ENCODE results near the gene DCTN1.
A peak's percentile ranks its signal among the peaks of the same experiment; 100 is the strongest.
"Not testable (repeated sequence)": the region's sequence is repeated elsewhere in the genome, so short reads cannot be mapped to it uniquely, and the experiment has no call there.

Gene DCTN1

DNA sequence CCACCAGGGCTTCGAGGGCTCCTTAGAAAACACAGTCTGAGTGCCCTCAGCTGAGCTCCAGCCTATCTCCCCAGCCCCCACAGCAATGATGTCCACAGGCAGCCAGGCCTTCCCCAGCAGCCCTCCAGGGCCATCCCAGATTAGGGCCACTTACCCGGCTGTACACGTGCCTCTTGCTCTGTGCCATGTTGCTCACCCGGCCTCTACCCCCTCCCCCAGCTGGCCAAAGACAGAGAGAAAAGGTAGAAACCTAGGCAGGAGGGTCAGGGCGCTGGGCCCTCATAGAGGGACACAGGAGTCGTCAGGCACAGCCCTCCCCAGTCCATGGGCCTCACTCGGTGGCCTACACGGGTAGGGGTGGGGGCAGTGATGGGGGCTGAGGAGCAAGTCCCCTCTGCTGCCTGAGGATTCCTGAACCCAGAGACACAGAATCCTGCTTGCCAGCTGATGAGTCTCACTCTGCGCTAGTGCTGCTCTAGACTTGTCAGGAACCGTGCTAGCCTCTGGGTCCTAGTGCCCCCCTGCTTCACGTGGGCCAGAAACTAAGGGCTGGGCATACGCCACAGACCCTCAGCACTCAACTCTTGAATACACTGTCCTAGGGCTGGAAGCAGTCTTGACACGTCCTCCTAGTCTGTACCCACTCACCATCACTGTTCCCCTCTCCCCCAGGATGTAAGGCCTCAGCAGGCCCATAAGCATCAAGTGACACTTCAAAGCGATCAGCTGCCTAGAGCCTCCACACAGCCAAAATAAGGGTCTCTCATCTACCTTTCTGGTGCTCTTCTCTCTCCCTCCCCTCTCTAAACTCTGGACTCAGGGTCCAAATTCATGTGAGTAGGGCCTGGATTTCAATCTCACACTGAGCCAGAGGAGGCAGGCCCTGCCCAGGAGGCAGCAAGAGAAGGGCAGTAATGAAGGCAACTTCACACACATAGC, at the start of gene DCTN1:
TSS of gene DCTN1 (minus strand) at position 461 of the 939 bp plus-strand sequence. CDS start at position 187, 274 bp downstream.
- peak; percentile 26 for DNase-seq (ENCODE audit: low spot score)

DNA sequence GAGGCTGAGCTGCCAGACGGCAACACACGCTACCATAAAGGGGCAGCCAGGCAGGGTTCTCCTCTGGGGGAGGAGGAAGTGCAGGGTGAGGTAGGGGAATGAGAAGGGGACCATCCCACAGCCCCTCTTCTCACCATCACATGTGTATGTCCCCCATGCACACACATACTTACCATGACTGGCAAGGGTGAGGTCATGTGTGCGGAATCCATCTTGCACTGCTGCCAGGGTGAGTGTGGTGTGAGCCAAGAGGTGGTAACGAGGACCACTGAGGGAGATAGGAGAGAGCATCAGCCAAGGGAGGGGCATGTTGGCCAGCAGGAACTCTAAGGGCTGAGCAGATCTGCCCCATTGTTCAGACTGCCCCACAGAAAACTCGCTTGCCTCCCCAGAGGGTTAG, 48.6 kb upstream of the DCTN1 start:
- DNase-seq (ENCODE audit: low spot score) = no peak

DNA sequence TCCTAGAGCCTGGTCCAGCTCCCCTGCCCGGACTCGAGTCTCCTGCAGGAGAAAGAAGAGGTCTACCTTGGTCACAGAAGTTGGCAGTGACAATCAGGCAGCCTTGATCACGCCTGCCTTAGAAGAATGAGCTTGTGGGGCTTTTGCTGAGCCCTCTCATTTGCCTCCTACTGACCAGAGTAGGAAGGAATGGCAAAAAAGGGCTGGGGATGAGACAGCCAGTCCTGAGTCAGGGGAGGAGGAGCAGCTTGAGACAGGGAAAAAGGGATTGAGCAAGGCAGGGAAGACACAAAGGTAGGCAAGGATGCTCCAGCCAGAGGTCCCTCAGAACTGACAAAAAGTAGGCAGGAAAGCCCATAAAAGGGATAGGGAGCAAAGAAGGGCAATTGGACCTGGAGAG, 47.4 kb upstream of the DCTN1 start:
- DNase-seq (ENCODE audit: low spot score) = no peak

DNA sequence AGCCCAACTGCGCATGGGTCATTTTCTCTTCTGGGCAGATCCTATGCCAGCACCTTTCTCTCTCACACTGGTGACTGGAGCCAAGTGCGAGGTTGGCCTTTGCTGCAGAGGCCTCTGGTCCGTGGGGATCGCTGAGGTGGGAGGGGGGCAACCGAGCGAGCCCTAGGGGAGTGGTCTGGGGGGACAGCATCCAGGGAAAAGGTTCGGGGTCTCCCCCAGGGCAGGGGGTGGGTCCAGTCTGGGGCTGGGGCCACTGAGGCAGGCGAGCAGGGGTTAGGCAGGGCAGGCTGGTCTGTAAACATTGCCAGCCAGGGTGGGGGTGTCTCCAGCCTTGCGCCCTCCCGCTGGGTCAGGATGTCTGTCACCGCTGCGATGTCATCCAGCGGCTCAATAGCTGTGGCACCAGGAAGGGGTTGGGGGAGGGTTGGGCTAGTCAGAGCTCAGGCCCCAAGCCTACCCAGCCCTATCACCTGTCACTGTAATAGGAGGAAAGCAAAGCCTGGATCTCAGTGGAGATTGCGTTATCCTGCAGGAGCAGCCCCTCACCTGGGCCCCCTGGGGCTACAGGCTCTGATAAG, 46.2 kb upstream of the DCTN1 start:
- no peak for DNase-seq (ENCODE audit: low spot score)

DNA sequence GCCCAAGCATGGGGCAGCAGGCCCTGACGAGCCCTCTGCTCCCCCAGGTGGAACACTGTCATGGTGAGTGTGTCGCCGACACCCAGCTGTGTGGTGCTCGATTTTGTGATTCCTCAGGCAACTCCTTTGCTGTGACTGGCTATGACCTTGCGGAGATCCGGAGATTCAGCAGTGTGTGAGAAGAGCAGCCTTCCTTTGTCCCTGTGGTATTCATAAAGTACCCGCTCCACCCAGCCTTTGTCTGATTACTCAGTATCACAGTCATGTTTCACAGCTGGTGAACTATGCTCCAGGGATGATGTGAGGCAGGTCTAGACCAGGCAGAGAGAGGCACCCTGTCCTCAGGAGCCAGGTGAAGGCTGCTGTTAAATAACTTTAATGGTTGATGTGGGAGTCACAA, 45.4 kb upstream of the DCTN1 start:
- no peak for DNase-seq (ENCODE audit: low spot score)

DNA sequence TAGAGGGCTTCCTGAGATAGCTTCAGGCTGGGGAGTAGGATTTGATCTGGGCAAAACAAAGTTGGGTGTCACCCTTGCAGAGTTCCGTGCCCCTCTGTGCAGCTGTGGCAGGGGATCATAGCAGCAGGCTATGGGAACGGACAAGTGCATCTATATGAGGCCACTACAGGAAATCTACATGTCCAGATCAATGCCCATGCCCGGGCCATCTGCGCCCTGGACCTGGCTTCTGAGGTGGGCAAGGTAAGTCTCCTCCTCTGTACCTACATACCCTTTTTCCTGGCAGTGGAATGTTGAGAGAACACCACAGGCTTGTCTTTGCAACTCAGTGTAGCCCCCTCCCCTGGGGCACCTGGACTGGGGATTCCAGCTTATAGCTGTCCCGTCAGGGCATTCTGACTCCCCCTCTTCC, 44.9 kb upstream of the DCTN1 start:
- DNase-seq (ENCODE audit: low spot score) = no peak

DNA sequence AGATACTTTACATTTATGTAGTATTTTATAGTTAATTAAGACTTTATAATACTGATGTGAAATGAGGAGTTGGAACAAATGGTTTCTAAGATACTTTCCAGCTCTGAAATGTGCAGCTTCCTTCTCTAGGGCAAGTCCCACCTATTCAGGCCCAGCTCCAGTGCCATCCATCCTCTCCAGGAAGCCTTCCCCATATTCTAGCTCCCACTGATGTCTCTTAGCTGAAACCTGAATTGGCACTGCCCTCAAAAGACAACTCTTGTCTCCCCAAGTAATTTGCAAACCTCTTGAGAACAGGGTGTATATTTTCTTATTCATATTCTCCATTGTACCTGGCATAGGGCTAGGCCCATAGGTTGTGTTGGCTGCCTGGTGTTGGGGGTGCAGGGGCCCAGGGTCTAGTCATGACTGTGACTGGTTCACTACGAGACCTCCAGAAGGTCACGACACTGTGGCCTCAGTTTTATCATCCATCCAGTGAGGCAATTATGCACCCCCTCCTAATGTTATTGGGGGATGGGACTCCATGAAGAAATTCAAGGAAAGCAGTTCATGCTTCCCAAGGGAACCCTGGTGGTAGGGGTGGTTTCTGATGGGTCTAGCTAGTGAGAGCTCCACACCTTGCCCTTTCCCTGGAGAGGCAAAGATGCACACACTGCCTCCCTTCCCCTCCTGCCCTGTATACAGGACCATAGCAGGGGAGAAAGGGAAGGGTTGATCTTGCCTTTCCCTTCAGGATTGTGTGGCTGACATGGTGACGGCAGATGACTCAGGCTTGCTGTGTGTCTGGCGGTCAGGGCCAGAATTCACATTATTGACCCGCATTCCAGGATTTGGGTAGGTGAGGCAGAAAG, 44.3 kb upstream of the DCTN1 start:
- DNase-seq (ENCODE audit: low spot score) = no peak

DNA sequence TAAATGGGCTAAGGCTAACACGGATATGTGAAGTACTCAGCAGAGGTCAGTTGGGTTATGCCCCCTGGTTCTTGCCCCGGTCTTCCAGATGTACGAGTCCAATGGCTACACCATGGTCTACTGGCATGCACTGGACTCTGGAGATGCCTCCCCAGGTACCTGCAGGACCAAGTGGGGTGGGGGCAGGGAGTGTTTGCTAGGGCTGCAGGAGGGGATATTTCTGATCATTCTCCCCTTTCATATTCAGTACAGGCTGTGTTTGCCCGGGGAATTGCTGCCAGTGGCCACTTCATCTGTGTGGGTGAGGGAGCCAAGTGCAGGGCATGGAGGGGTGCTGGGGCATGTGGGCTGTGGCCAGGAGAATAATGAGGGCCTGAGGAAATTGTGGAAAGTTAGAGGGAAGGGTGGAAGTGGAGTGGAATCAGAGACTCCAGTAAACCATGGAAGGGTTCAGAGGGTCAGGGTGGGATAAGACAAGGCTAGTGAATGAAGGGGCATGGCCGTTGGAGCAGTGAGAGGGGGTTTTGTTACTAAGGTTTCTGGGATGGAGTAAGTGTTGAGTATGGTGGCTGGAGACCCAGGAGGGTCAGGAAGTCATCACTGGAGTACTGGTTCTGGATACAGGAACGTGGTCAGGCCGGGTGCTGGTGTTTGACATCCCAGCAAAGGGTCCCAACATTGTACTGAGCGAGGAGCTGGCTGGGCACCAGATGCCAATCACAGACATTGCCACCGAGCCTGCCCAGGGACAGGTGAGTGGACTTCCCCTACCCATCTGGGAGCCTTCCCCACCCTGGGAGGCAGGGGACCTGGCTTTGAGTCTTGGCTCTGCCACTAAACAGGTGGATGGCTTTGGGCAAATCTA, 43.4 kb upstream of the DCTN1 start:
- no peak for DNase-seq (ENCODE audit: low spot score)

DNA sequence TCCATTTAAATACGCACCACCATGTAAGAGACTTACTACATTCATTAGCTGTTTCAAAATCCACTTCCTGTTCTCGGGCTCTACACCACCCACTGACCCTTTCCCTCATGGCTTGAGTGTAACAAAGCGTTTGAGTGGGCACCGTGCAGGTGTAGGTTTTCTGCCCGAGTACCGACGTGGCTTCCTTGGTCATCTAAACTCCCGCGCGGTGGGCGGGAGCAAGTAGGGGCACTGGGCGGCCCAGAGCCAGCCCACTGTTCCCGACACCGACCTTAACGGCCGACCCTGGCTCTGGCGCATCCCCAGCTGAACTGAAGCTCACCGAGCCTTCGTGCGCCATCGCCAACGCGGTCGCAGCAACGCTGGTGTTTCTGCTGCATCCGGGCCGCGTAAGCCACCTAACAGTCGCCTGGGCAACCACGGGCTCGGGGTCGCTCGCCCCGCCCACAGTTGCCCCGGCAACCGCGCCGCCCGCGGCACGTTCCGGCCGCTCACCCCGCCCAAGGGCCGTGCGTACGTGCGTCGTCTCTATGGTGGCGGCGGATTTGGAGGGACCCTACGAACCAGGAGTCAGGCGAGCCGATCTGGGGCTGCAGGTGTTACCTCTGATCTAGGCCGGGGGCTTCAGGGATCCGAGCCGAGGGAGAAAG, 41.2 kb upstream of the DCTN1 start, which contains the start of the genes C2orf81 and WDR54:
TSS of gene C2orf81 (minus strand) at position 399 of the 650 bp plus-strand sequence. CDS start at position 340, 59 bp downstream.
TSS of gene WDR54 (plus strand) at position 510 of the 650 bp plus-strand sequence. CDS start 424 bp downstream, outside the sequence.
- peak; percentile 92 for DNase-seq (ENCODE audit: low spot score)

DNA sequence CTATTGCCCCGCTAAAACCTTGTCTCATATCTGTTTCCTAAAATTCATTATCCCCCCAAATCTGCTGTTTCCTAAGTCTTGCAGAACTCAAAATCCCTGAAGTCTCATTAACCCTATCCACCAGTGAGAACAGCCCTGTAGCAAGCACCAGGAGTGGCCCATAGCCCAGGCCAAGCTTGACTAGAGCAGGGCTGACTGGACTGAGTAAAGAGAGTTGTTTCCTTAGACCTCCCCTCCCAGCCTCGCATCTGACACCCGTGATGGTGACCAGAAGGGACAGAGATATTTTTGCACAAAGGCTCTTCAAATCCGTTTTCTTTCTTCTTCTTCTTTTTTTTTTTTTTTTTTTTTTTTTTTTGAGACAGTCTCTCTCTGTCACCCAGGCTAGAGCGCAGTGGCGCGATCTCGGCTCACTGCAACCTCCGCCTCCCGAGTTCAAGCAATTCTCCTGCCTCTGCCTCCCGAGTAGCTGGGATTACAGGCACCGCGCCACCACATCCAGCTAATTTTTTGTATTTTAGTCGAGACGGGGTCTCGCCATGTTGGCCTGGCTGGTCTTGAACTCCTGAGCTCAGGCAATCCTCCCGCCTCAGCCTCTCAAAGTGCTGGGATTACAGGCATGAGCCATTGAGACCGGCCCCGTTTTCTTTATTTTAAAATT, 40.5 kb upstream of the DCTN1 start:
- not testable (repeated sequence) for DNase-seq (ENCODE audit: low spot score)

DNA sequence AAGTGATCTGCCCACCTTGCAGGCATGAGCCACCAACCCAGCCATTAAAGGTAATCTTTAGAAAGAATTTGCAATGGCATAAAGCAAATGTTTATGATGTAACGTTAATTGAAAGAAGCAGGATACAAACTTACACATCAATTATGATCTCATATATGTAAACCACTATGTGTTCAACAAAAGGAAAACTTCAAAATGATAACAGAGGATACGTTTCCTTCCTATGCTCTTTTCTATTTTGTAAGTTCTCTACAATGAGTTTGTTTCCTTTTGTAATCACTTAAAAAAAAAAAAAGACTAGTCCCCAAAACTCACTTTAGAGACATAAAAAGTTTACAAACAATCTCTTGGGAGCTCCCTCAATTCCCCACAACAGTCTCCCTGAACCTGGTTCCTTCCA, 39.9 kb upstream of the DCTN1 start:
- DNase-seq (ENCODE audit: low spot score) = no peak

DNA sequence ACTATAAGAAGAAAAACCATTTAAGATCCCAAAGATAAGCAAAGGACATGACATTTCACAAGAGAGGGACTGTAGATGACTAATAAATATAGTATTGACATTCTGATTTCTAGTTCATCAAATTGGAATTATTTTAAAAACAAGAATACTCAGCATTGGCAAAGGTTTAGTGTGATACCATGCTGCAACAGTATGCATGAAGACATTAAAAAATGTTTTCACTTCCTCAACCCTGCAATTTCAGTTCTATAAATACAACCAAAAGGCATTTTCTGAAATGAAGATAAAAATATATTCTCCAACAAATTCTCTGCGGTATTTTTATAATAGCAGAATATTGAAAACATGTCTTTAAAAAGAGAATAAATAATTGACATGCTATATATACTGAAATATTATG, 39.2 kb upstream of the DCTN1 start:
- no peak for DNase-seq (ENCODE audit: low spot score)

DNA sequence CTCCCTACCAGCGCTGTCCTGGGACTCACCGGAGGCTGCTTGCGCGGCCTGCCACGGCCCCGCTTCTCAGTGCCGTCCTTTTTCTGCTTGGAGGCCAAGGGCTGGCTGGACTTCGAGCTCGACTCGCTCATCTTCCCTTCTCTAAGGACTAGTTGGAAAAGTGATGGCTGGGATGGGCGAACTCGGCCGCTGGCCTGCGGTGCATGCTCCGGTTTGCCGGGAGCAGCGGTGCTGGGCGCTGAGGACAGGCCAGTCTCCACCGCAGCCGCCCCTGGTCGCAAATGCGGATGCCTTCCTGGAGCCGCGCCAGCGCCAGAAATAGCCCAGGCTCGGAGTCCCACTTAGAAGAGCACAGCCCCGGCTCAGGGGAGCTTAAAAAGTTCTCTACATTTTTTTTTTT, 38.2 kb upstream of the DCTN1 start:
- no peak for DNase-seq (ENCODE audit: low spot score)

DNA sequence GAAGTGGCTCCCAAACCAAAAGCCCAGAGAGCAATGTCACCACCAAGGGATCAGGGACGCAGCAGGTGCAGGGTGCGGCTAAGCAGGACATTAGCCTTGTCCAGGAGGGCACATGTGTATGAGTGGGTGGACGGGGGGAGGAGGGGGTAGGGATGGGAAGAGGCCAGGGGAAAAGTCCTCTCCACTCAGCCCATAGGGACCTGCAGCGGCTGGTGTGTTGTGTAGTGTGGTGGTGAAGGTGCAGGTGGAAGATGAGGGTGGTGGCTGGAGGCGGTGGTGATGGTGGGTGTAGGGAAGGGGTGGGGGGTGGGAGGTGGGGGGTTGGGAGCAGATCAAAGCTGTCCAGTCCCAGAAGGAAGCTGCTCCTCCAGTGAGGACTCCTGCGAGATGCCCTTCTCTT, 37.7 kb upstream of the DCTN1 start:
- no peak for DNase-seq (ENCODE audit: low spot score)

DNA sequence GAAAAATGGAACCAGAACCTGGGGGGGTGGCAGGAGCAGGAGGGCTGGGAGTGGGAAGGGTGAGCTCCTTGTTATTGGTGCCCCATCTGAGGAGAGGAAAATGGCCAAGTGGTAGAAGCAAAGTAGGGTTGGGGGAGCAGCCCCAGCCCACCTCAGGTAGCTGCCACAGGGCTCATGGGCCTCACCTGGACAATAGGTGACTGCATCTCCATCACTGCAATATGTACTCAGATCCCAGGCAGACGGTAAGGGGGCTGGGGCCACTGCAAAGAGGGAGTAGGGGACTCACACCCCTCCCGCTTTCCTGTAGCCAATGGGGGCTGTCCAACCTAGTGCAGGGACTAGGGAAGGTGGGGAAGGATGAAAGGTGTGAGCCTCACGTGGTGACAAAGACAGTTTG, 37.1 kb upstream of the DCTN1 start:
- no peak for DNase-seq (ENCODE audit: low spot score)

DNA sequence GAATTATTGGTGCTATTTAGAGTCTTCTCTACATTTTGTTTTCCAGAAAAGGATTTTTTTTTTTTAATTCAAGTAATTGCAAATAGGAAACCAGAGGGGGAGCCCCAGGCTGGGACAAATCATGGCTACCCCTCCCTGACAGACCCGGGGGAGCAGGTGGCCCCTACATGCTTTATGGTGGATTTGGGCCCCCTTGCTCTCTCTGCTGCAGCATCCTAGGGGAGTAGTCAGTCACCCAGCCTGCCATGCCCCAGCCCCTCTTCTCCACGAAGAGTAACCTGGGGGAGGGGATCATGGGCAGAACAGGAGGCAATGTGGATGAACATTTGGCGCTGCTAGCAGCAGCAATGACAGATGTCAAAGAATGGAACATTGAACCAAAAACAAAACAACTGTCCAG, 36.7 kb upstream of the DCTN1 start:
- DNase-seq (ENCODE audit: low spot score) = no peak

DNA sequence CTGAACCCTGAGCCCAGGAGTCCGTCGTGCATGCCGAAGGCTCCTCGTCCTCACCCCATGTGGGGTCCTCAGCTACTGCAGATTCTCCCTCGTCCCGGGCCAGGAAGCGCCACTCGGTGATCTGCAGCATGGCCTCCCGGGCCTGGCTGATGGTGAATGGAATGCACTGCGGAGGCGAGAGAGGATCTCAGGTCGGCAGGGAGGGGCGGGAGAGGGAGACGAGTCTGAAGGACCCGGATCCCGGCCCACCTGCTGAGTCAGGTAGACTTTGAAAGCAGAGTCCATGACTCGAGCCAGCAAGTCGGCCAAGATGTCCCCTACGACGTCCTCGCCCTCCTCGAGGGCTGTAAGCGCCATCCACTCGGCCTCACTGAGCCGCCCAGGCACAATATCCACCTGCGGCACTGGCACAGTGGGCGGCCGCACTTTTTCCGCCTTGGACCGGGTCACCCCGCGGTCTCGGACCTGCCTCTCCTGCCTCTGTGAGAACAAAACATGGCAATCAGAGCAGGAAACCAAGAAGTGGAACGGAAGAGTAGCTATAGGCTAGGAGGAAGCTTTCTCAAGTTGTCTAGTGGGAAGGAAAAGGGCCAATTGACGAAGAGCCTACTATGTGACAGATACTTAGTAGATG, 35.8 kb upstream of the DCTN1 start:
- DNase-seq (ENCODE audit: low spot score) = no peak

DNA sequence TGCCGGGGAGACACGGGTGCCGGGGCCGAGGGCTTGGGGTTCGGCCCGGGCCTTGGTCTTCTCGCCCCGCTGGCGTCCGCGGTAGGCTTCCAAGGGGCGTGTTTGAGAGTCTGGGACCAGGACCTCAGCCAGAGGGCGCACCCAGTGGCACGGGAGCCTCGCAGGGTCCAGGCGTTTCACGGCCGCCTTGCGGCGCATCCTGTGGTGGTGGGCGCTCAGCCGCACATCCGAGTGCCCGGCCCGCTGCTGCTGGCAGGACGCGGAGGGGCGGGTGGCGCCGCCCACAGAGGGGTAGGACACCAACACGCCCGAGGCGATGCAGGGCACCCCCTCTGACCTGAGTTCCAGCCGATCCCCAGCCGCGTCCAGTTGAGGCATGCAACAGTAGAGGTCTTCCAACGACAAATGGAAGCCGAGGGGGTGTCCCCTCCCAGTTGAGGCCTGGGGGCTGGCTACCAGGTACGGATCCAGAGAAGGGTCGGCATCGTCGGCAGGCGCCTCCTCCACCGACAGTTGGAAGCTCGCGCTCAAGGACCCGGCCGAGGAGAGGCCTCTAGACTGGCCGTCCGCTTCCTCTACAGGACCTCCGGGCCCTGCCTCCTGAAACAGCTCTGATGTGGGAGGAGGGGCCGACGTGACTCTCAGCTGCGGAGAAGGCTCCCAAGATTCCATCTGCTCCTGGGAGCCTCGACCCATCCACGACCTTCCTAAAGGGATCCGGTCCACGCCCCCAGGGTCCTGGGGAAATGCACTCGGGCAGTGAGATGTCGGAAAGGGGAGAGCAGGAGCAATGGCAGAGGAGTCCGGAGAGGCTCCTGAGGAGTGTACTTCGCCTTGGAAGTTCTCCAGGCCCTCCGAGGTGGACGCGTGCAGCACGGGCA, 35.0 kb upstream of the DCTN1 start:
- no peak for DNase-seq (ENCODE audit: low spot score)

DNA sequence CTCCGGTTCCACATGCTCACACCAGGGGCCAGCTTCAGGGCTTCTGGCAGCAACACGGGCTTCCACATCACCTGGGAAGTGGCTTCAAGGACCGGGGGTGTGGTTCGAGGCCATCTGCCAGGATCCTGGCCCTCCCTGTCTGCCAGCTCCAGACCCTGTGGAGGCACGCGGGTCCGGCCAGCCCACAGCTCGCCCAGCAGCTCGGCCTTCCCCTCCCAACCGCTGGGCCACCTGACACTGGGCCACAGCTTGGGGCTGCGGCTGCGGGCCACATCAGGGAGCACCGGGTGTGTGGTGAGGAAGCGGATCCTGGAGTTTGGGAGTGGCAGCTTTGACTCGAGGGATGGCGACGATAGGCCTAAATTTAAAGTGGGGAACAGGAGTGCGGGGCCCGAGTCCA, 34.3 kb upstream of the DCTN1 start:
- no peak for DNase-seq (ENCODE audit: low spot score)

Data from HuH-7 (cell line).